ENCODE data around the gene CDYL. TPM values are rescaled to one million over a fixed set of nuclear protein-coding genes. Genes with fewer than 3 reads are reported as not detected.

The CDYL gene
- total RNA-seq, 1 donor: 48.4 TPM

GRCh38 chr6:4772750-4773149, 3.5 kb upstream of the CDYL start:
- H3K4me3 ChIP-seq (ENCODE audit: low read depth, low read length): no peak overlapping the region
- no peak for TF ChIP-seq CTCF (IDR thresholded peaks at IDR 0.05; ENCODE audit: insufficient read depth, low read length)
- DNase-seq (ENCODE audit: low read depth): no peak

GRCh38 chr6:4773181-4773580, 3.0 kb upstream of the CDYL start:
- no peak for TF ChIP-seq CTCF (IDR thresholded peaks at IDR 0.05; ENCODE audit: insufficient read depth, low read length)
- DNase-seq (ENCODE audit: low read depth): no peak
- no peak overlapping the region for H3K4me3 ChIP-seq (ENCODE audit: low read depth, low read length)

- no peak overlapping the region for H3K4me3 ChIP-seq (ENCODE audit: low read depth, low read length)
- TF ChIP-seq CTCF (IDR thresholded peaks at IDR 0.05; ENCODE audit: insufficient read depth, low read length): no peak
- no peak for DNase-seq (ENCODE audit: low read depth)
These were observed 1.9 kb upstream of the CDYL start for GRCh38 chr6:4774296-4774695.

GRCh38 chr6:4774715-4775493, 1.3 kb upstream of the CDYL start:
- no peak for TF ChIP-seq CTCF (IDR thresholded peaks at IDR 0.05; ENCODE audit: insufficient read depth, low read length)
- no peak for DNase-seq (ENCODE audit: low read depth)
- peak overlapping the region; percentile 48 for H3K4me3 ChIP-seq (ENCODE audit: low read depth, low read length)

GRCh38 chr6:4775494-4776130, 592 bp upstream of the CDYL start:
- no peak for TF ChIP-seq CTCF (IDR thresholded peaks at IDR 0.05; ENCODE audit: insufficient read depth, low read length)
- DNase-seq (ENCODE audit: low read depth): peak; percentile 57
- H3K4me3 ChIP-seq (ENCODE audit: low read depth, low read length): peak overlapping the region; percentile 64

GRCh38 chr6:4776493-4777393, 539 bp downstream of the CDYL start:
- TF ChIP-seq CTCF (IDR thresholded peaks at IDR 0.05; ENCODE audit: insufficient read depth, low read length): no peak
- no peak for DNase-seq (ENCODE audit: low read depth)

More at GRCh38 chr6:4776493-4777393, 539 bp downstream of the CDYL start:
- H3K4me3 ChIP-seq (ENCODE audit: low read depth, low read length): peak overlapping the region; percentile 75

Measured in fibroblast of the aortic adventitia (primary cell).